ENCODE measurements around the gene SLC2A10. TPM values are rescaled to one million over a fixed set of nuclear protein-coding genes. Genes with fewer than 3 reads are reported as not detected.

Gene SLC2A10
- total RNA-seq, 4 donors from 2014 or later: 33.7 to 53.0 (median 51.1) TPM

- no peak for TF ChIP-seq CTCF (IDR thresholded peaks at IDR 0.05)
- no peak for TF ChIP-seq POLR2A (IDR thresholded peaks at IDR 0.05)
- Histone ChIP-seq H3K4me3 (replicated peaks in 1 of 3) (no peak overlapping the region), H3K9me3 (no peaks in the 10 kb centered on the region), H3K4me1 (no peaks in the 10 kb centered on the region), H3K36me3 (no peaks in the 10 kb centered on the region), H3K27me3 (no peaks in the 10 kb centered on the region), H3K27ac (no peak overlapping the region)
- 83 to 91% methylated on average over 6 of the region's 6 CpGs for WGBS, 2 donors
- no peak for DNase-seq
- intact Hi-C loops (cut with DNase I): no loop called here
These were observed 9.0 kb upstream of the SLC2A10 start for GRCh38 chr20:46700481-46700880.

GRCh38 chr20:46701057-46701456 lies 8.4 kb upstream of the SLC2A10 start:
- WGBS, 2 donors: 75 to 88% methylated on average over 2 of the region's 2 CpGs
- intact Hi-C loops (cut with DNase I): no loop called here
- Histone ChIP-seq H3K36me3 (no peaks in the 10 kb centered on the region), H3K27ac (no peak overlapping the region), H3K4me3 (replicated peaks in 1 of 3) (no peak overlapping the region), H3K4me1 (no peaks in the 10 kb centered on the region), H3K9me3 (no peaks in the 10 kb centered on the region), H3K27me3 (no peaks in the 10 kb centered on the region)
- no peak for DNase-seq
- TF ChIP-seq POLR2A (IDR thresholded peaks at IDR 0.05) (no peak), CTCF (IDR thresholded peaks at IDR 0.05) (no peak)

GRCh38 chr20:46701556-46701955 lies 7.9 kb upstream of the SLC2A10 start:
- DNase-seq: no peak
- H3K36me3 ChIP-seq: no peaks in the 10 kb centered on the region
- no peaks in the 10 kb centered on the region for H3K4me1 ChIP-seq
- WGBS, 2 donors: 68 to 84% methylated on average over 4 of the region's 4 CpGs
- no peak for TF ChIP-seq POLR2A (IDR thresholded peaks at IDR 0.05)
- TF ChIP-seq CTCF (IDR thresholded peaks at IDR 0.05): no peak
- intact Hi-C loops (cut with DNase I): no loop called here
- H3K9me3 ChIP-seq: no peaks in the 10 kb centered on the region
- H3K4me3 ChIP-seq (replicated peaks in 1 of 3): no peak overlapping the region
- H3K27me3 ChIP-seq: no peaks in the 10 kb centered on the region
- H3K27ac ChIP-seq: no peak overlapping the region

- H3K4me3 ChIP-seq (replicated peaks in 1 of 3): no peak overlapping the region
- no peaks in the 10 kb centered on the region for H3K36me3 ChIP-seq
- TF ChIP-seq POLR2A (IDR thresholded peaks at IDR 0.05) (no peak), CTCF (IDR thresholded peaks at IDR 0.05) (no peak)
- H3K4me1 ChIP-seq: no peaks in the 10 kb centered on the region
- no peaks in the 10 kb centered on the region for H3K9me3 ChIP-seq
- WGBS, 2 donors: 70 to 77% methylated on average over 5 of the region's 5 CpGs
- DNase-seq: no peak
- intact Hi-C loops (cut with DNase I): no loop called here
- no peaks in the 10 kb centered on the region for H3K27me3 ChIP-seq
- no peak overlapping the region for H3K27ac ChIP-seq
These were observed 7.5 kb upstream of the SLC2A10 start for GRCh38 chr20:46701986-46702385.

- Histone ChIP-seq H3K9me3 (no peaks in the 10 kb centered on the region), H3K4me1 (peaks cover 4 to 5% of the 10 kb centered on the region in 2 donors), H3K36me3 (no peaks in the 10 kb centered on the region), H3K27ac (no peak overlapping the region), H3K4me3 (replicated peaks in 1 of 3) (no peak overlapping the region), H3K27me3 (no peaks in the 10 kb centered on the region)
- TF ChIP-seq CTCF (IDR thresholded peaks at IDR 0.05) (no peak), POLR2A (IDR thresholded peaks at IDR 0.05) (no peak)
- WGBS, 2 donors: 95 to 97% methylated on average over 8 of the region's 8 CpGs
- DNase-seq: no peak
- intact Hi-C loops (cut with DNase I): no loop called here
These were observed 6.8 kb upstream of the SLC2A10 start for GRCh38 chr20:46702447-46703203.
